Liver (tissue), 3 donors: ENCODE data around the gene ATP11C.

Source experiments
- ATF3 ChIP-seq: IDR thresholded peaks from 2 replicates; pipeline ENCODE4 v1.6.1; 2016; ENCODE audit warnings: antibody characterized with exemption
- CTCF ChIP-seq: fragments of 150-350 bp; IDR thresholded peaks from 2 replicates; pipeline ENCODE4 v1.5.1; 2017; ENCODE audit warnings: improper control_type of control experiment, low read depth, low read length; ENCODE audit not compliant: missing input control
- EGR1 ChIP-seq, 2 donors: IDR thresholded peaks; 2 replicates each; pipeline ENCODE4 v1.6.1; 2016 to 2018; ENCODE audit warnings: antibody characterized with exemption in 2 of 2, low read depth in 2 of 2
- GABPA ChIP-seq, 2 donors: IDR thresholded peaks in 1 of 2; conservative IDR thresholded peaks in 1 of 2; 2 replicates each; pipeline ENCODE4 v1.6.1; 2016; ENCODE audit warnings: antibody characterized with exemption in 2 of 2, mild to moderate bottlenecking in 1 of 2, moderate library complexity in 1 of 2
- JUND ChIP-seq, 2 donors: IDR thresholded peaks; 2 replicates each; pipeline ENCODE4 v1.6.1; 2016; ENCODE audit warnings: antibody characterized with exemption in 2 of 2
- MAX ChIP-seq: IDR thresholded peaks from 2 replicates; pipeline ENCODE4 v1.6.1; 2016; ENCODE audit warnings: antibody characterized with exemption
- NR2F2 ChIP-seq: IDR thresholded peaks from 2 replicates; pipeline ENCODE4 v1.6.1; 2016; ENCODE audit warnings: antibody characterized with exemption
- RAD21 ChIP-seq, 2 donors: IDR thresholded peaks; 2 replicates each; pipeline ENCODE4 v1.6.1; 2016; ENCODE audit warnings: antibody characterized with exemption in 2 of 2, mild to moderate bottlenecking in 2 of 2
- REST ChIP-seq: IDR thresholded peaks from 2 replicates; pipeline ENCODE4 v1.6.1; 2016; ENCODE audit warnings: antibody characterized with exemption, mild to moderate bottlenecking
- SP1 ChIP-seq: IDR thresholded peaks from 2 replicates; pipeline ENCODE4 v1.6.1; 2018; ENCODE audit warnings: antibody characterized with exemption, mild to moderate bottlenecking
- TAF1 ChIP-seq: conservative IDR thresholded peaks from 2 replicates; pipeline ENCODE4 v1.6.1; 2016; ENCODE audit warnings: antibody characterized with exemption, mild to moderate bottlenecking
- YY1 ChIP-seq: IDR thresholded peaks from 2 replicates; pipeline ENCODE4 v1.6.1; 2016; ENCODE audit warnings: antibody characterized with exemption, mild to moderate bottlenecking
- ZBTB33 ChIP-seq: IDR thresholded peaks from 2 replicates; pipeline ENCODE4 v1.6.1; 2016; ENCODE audit warnings: antibody characterized with exemption
- donor health status: healthy.
- donor health status: healthy.

- TF ChIP-seq CTCF (no peak), RAD21 (IDR thresholded peaks at IDR 0.05) (no peak), YY1 (no peak), TAF1 (no peak), MAX (no peak), GABPA (IDR thresholded peaks at IDR 0.05 in 1 of 2, conservative IDR thresholded peaks at IDR 0.05 in 1 of 2) (no peak), REST (no peak), NR2F2 (no peak), JUND (IDR thresholded peaks at IDR 0.05) (no peak), SP1 (no peak), ATF3 (no peak), ZBTB33 (no peak), EGR1 (IDR thresholded peaks at IDR 0.05; ENCODE audit: low read depth in 2 of 2) (no peak)
These were observed 57.0 kb downstream of the ATP11C start for GRCh38 chrX:139875841-139876240.
